Measurements from ENCODE around the gene KCNIP4. TPM values are rescaled to one million over a fixed set of nuclear protein-coding genes. Genes with fewer than 3 reads are reported as not detected.

KCNIP4 gene
- total and polyA plus RNA-seq, 12 donors: 0.44 to 4.1 (median 1.6) TPM

DNA sequence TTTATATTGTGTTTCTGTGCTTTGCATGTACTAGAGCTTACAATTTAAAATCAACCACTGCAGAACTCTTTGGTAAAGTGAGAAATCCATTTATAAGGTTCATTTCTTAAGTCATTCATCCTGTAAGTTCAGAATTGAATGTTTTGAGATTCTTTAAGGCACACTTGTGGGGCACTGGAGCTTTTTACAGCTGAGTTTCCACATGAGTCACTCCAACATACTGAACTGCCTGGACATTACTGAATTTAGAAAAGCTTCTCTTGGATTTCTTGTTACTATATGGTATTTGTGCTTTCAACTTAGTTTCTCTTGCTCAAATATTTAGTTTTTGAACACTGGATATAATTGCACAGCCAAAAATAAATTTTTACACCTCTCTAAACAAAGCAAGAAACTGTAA, 1022.0 kb downstream of the KCNIP4 start:
- DNase-seq: no peak
- intact Hi-C loops (cut with DNase I): no loop called here
- TF ChIP-seq, protein P1, sequence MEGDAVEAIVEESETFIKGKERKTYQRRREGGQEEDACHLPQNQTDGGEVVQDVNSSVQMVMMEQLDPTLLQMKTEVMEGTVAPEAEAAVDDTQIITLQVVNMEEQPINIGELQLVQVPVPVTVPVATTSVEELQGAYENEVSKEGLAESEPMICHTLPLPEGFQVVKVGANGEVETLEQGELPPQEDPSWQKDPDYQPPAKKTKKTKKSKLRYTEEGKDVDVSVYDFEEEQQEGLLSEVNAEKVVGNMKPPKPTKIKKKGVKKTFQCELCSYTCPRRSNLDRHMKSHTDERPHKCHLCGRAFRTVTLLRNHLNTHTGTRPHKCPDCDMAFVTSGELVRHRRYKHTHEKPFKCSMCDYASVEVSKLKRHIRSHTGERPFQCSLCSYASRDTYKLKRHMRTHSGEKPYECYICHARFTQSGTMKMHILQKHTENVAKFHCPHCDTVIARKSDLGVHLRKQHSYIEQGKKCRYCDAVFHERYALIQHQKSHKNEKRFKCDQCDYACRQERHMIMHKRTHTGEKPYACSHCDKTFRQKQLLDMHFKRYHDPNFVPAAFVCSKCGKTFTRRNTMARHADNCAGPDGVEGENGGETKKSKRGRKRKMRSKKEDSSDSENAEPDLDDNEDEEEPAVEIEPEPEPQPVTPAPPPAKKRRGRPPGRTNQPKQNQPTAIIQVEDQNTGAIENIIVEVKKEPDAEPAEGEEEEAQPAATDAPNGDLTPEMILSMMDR (IDR thresholded peaks at IDR 0.05): no peak
- TF ChIP-seq POLR2A (IDR thresholded peaks at IDR 0.05): no peak
- Histone ChIP-seq H3K4me3 (no peak overlapping the region), H3K9me3 (replicated peaks in 1 of 3) (no peaks in the 10 kb centered on the region), H3K36me3 (replicated peaks in 1 of 2) (no peaks in the 10 kb centered on the region), H3K4me1 (replicated peaks in 1 of 2) (no peaks in the 10 kb centered on the region), H3K27me3 (no peaks in the 10 kb centered on the region), H3K27ac (no peak overlapping the region)

DNA sequence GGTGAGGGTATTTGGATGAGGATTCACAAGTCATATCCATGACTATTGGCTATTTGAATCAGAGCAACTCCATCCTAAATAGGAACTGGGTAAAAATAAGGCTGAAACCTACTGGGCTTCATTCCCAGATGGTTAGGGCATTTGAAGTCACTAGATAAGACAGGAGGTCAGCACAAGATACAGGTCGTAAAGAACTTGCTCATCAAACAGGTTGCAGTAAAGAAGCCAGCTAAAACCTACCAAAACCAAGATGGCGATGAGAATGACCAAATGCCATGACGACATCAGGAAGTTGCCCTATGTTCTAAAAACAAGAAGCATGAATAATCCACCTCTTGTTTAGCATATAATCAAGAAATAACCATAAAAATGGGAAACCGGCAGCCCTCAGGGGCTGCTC, 1023.4 kb downstream of the KCNIP4 start:
- Histone ChIP-seq H3K4me3 (no peak overlapping the region), H3K4me1 (replicated peaks in 1 of 2) (no peaks in the 10 kb centered on the region), H3K27ac (no peak overlapping the region), H3K9me3 (replicated peaks in 1 of 3) (no peaks in the 10 kb centered on the region), H3K27me3 (no peaks in the 10 kb centered on the region), H3K36me3 (replicated peaks in 1 of 2) (no peaks in the 10 kb centered on the region)
- TF ChIP-seq, protein P1 (IDR thresholded peaks at IDR 0.05): no peak
- no peak for TF ChIP-seq POLR2A (IDR thresholded peaks at IDR 0.05)
- intact Hi-C loops (cut with DNase I): no loop called here
- WGBS, 4 donors: 69 to 80% (median 76%) methylated on average over 4 of the region's 4 CpGs
- no peak for DNase-seq

DNA sequence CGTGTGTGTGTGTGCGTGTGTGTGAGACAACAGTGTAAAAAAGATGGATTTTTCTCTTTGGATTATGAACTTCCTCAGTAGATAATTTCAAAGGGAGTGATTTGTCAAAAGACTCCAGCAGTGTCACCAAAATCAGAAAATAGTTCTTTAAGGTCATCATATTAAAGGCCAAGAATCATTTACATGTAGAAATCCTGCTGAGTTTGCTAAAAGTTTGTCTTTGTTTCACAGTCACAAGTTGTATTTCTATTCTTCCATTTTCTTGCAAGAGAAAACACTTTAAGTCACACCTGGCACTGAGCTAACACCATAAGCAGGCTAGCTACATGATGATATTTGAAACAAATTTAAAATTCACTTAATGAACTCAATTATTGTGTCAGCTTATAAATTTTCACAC, 1025.6 kb downstream of the KCNIP4 start:
- no peaks in the 10 kb centered on the region for H3K4me1 ChIP-seq (replicated peaks in 1 of 2)
- no peak for DNase-seq
- H3K9me3 ChIP-seq (replicated peaks in 1 of 3): no peaks in the 10 kb centered on the region
- WGBS, 4 donors: 59 to 66% (median 63%) methylated on average over 2 of the region's 2 CpGs
- TF ChIP-seq POLR2A (IDR thresholded peaks at IDR 0.05): no peak
- TF ChIP-seq, protein P1 (IDR thresholded peaks at IDR 0.05): no peak
- no peak overlapping the region for H3K4me3 ChIP-seq
- H3K27me3 ChIP-seq: no peaks in the 10 kb centered on the region
- intact Hi-C loops (cut with DNase I): no loop called here
- H3K36me3 ChIP-seq (replicated peaks in 1 of 2): no peaks in the 10 kb centered on the region
- no peak overlapping the region for H3K27ac ChIP-seq

DNA sequence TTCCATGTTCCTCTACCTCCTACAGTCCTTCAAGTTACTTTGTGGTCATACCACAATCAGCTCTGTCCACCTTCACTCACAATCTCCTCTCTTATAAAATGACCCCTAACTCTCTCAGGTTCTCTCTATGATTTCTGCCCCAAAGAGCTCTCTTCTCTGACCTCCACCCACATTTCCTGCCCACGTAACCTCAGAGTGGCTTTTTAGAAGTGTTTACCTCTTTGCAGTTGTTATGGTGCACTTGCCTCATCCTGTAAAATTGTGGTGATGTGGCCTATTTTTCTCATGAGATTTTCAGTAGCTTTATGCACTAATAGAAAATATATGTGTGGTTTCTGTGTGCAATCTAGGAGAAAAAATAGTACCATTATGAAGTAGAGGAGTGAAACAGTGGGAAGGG, 1032.5 kb downstream of the KCNIP4 start:
- Histone ChIP-seq H3K36me3 (replicated peaks in 1 of 2) (no peaks in the 10 kb centered on the region), H3K9me3 (replicated peaks in 1 of 3) (no peaks in the 10 kb centered on the region), H3K27ac (no peak overlapping the region), H3K27me3 (no peaks in the 10 kb centered on the region), H3K4me1 (replicated peaks in 1 of 2) (no peaks in the 10 kb centered on the region), H3K4me3 (no peak overlapping the region)
- DNase-seq: no peak
- intact Hi-C loops (cut with DNase I): no loop called here
- WGBS, 4 donors: 54 to 65% (median 57%) methylated on average over 1 of the region's 1 CpG
- no peak for TF ChIP-seq POLR2A (IDR thresholded peaks at IDR 0.05)

DNA sequence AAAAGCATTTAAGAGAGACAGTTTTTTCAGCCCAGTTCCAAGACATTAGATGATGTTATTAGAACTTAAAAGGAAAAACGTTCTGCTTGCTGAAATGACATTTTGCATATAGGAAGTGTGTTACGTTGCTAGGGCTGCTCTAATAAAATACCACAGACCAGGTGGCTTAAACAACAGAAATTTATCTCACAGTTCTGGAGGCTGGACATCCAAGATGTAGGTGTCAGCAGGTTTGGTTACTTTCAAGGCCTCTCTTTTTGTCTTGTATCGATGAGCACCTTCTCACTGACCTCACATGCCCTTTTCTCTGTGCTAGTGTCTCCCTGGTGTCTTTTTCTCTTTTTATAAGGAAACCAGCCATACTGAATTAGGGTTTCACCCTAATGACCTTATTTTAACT, 1043.6 kb downstream of the KCNIP4 start:
- Histone ChIP-seq H3K4me3 (no peak overlapping the region), H3K36me3 (replicated peaks in 1 of 2) (no peaks in the 10 kb centered on the region), H3K27me3 (no peaks in the 10 kb centered on the region), H3K9me3 (replicated peaks in 1 of 3) (no peaks in the 10 kb centered on the region), H3K27ac (no peak overlapping the region), H3K4me1 (replicated peaks in 1 of 2) (no peaks in the 10 kb centered on the region)
- DNase-seq: no peak
- intact Hi-C loops (cut with DNase I): no loop called here
- WGBS, 4 donors: 68 to 79% (median 73%) methylated on average over 3 of the region's 3 CpGs
- TF ChIP-seq, protein P1 (IDR thresholded peaks at IDR 0.05): no peak
- TF ChIP-seq POLR2A (IDR thresholded peaks at IDR 0.05): no peak
